ENCODE measurements around the gene EMILIN1.
A peak's percentile ranks its signal among the peaks of the same experiment; 100 is the strongest.

The EMILIN1 gene

DNA sequence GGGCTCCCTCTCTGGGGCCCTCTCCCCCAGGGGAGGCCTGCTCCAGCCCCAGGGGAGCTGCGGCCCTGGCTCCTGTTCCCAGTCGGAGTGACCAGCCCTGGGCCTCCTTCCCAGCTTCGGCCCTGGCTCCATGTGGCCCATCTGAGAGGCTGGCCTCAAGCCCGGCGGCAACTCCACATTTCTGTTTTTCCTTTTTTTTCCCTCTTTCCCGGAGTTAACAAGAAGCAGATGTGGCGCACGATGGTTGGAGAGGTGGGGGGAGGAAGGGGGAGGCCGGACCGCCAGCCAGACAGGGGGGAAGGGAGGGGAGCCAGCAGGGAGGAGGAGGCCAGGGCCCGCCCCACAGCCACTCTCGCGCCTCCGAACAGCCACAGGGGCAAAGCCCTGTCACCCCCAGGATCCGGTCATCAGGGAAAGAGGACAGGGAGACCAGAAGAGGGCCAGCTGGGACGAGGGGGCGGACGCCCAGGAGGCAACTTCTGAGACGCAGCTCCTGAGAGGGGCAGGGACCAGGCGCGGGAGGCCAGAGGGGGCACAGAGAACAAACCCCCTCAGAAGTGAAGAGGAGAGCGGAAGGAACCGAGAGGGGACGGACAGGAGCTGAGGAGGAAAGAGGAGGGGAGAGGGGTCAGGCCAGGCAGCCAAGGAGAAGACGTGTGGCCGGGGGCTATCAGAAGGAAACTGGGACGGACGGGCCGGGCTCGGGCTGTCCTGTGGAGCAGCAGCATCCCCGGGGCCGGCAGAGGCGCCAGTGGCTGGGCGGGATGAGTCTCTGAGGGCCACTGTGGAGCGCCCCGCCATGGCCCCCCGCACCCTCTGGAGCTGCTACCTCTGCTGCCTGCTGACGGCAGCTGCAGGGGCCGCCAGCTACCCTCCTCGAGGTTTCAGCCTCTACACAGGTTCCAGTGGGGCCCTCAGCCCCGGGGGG is at the start of gene EMILIN1:
EMILIN1 (plus strand) TSS at position 349 of the 928 bp plus-strand sequence; CDS start at position 800, 451 bp downstream.
- DNase-seq: no peak

DNA sequence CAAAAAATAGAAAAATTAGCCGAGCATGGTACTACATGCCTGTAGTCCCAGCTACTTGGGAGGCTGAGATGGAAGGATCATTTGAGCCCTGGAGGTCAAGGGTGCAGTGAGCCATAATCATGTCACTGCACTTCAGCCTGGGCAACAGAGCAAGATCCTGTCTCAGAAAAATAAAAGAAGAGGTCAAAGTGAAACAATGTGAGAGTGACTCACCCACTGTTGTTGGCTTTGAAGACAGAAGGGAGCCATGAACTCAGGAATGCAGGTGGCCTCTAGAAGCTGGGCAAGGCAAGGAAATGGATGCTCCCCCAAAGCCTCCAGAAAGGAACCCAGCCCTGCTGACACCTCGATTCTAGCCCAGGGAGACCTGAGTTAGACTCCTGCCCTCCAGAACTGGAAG is 49.4 kb upstream of the EMILIN1 start:
- DNase-seq: no peak

DNA sequence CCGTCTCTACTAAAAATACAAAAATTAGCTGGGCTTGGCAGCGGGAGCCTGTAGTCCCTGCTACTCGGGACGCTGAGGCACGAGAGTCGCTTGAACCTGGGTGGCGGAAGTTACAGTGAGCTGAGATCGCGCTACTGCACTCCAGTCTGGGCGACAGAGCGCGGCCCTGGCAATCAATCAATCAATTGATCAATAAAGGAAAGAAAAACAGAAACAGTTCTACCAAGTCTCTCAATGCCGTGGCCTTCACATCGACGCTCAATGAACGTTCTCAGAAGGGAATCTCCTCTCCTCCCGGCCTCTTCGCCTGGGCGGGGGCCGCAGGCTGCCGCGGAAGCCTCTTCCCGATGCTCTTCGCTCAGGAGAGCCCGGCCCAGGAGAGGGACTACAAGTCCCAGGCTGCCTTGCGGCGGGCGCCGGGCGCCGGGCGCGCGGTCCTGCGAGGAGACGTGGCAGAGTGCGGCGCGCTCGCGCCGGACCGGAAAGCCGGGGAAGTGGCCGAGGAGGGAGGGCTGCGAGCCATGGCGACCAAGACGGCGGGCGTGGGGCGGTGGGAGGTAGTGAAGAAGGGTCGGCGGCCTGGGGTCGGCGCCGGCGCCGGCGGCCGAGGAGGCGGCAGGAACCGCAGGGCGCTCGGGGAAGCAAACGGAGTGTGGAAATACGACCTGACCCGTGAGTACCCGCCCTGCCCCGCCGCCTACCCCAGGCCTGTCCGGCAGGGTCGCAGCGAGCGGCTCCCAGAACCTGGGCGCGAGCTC is 45.7 kb upstream of the EMILIN1 start, which contains the start of gene TMEM214:
TMEM214 (plus strand) TSS at position 471 of the 758 bp plus-strand sequence; CDS start at position 522, 51 bp downstream.
- peak; percentile 56 for DNase-seq

DNA sequence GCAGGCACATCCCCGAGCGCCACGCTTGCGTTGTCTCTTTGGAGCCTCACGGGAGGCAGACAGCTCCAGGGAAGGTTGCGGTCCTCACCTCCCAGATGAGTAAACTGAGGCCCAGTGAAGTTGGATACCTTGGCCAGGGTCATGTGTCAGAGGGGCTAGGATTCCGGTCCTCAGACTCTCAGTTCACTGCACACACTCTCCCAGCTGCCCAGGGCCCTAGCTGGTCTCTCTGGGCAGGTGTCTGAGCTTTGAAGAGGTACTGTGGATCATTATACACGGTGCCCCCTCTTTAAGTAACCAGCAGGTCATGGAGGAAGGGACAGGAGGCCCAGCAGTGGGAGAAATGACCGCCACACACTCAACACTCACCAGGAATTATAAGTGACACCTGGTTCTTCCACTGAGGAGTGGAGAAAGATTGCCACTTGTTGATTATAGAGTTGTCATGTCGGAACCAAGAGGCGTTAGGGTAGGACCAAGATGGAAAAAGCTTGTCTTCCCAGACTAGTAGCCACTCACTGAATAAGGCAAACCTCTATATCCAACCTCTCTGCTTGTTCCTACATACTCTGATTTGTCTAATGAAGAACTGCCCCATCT is 45.1 kb upstream of the EMILIN1 start:
- DNase-seq: no peak

DNA sequence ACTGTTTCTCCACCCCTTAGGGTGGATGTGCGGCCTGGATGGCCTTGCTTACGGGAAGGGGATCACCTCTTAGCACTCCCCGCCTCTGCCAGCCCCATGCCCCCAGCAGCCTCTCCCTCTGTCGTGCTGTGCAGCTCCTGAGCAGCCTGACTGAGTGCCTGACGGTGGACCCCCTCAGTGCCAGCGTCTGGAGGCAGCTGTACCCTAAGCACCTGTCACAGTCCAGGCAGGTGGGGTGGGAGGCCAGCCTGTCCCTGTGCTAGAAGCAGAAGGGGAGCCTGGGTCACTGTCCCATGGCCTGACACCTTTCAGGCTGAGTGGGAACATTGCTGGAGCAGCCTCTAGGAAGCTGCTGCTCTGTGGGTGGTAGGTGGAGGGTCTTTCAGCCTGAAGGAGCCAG is 40.4 kb upstream of the EMILIN1 start:
- no peak for DNase-seq

DNA sequence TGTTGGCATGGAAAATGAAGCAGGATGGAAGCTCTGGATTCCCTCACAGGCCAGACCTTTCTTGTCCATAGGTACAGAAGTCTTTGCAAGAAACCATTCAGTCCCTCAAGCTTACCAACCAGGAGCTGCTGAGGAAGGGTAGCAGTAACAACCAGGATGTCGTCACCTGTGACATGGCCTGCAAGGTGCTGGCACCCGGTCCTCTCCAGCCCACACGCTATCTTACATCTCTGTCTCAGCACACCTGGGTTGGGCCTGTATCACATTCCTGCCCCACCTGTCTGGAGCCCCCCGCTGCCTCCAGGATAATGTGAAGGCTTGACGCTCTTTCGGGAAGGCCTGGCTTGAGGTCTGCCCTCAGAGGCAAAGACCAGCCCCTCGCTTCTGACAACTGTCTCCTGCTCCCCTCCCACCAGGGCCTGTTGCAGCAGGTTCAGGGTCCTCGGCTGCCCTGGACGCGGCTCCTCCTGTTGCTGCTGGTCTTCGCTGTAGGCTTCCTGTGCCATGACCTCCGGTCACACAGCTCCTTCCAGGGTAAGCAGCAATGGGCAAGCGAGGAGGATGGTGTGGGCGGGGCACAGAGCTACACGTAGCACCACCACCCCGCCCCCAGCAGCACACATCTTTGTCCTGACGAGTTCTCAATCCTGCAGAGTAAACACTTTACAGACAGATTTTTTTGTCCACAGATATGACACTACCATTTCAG is 39.6 kb upstream of the EMILIN1 start:
- no peak for DNase-seq

DNA sequence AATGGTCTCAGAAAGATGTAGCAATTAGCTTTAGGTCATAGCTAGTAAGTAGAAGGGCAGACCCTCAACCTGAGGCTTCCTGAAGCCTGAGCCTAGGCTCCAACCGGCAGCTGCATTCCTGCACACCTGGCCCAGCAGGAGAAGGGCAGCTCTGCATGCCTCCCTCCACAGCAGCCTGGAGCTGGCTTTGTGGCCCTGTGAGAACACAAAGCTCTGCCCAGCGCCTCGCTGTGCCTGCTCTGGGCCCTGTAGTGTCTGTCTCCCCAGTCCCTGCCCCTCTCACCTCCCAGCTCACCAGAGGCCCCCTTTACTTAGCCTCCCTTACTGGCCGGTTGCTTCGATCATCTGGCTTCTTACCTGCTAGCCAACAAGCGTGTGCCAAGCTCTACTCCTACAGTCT is 39.0 kb upstream of the EMILIN1 start:
- DNase-seq: no peak

DNA sequence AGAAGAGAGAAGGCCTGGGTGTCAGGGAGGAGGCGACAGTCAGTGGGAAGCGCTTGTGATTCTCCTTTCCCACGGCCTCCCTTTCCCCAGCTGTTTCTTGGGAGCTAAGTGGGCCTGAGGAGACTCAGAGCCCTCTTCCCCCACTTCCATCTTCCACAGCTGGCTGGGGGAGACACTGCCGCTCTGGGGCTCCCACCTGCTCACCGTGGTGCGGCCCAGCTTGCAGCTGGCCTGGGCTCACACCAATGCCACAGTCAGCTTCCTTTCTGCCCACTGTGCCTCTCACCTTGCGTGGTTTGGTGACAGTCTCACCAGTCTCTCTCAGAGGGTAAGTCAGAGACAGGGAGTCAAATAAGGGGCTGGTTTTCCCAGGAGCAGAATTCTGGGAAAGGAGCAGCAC is 38.5 kb upstream of the EMILIN1 start:
- DNase-seq: no peak

DNA sequence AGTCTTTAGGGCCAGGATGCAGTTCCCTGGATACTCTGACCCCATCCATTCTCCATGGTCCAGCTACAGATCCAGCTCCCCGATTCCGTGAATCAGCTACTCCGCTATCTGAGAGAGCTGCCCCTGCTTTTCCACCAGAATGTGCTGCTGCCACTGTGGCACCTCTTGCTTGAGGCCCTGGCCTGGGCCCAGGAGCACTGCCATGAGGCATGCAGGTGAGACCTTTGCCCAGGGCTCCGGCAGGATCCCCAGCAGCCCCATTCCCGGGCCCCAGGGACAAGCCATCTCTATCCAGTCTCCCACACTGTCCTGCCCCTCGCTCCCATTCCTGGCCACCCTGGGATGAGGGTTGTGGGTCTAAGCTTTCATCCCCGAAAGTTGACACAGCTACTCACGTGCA is 38.1 kb upstream of the EMILIN1 start:
- no peak for DNase-seq

DNA sequence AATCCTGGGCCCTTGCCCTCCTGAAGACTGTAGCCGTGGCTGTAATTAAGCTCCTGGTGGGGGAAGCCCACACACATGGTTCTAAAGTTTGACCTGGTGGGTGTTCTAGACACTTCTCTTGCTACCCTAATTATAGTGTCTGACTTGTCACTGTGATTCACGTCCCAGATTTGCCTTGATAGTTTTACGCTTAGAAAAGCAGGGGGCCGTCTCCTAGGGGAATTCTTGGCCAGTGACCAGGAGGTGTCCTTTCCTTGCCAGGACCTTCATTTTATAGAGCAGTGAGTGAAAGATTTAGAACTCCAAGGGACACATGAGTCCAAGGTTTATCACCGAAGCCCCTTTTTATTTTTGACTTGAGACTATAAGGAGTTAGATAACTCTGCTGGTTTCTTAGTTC is 36.7 kb upstream of the EMILIN1 start:
- DNase-seq: no peak

DNA sequence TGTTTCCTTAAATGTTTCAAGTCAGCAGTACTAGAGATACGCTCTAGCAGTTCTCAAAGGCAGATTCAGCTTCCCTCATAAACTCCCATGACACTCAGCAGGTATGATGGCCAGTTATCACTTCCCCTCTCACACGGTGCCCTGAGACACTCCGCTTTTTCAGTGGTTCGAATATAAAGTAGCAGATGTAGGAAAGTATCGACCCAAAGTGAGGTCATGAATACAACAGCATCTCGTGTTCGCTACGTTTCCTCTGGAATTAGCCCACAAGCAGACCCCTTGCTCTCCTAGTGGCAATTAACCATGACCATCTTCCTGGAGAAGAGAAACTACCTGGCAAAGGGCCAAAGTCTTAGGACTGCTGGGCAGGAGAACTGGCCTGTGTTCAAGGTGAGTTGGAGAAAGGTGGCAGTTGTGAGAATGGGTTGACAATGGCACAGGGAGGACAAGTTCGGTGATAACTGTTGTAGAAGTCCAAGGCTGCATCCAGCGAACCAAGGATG is 36.2 kb upstream of the EMILIN1 start:
- DNase-seq: no peak

DNA sequence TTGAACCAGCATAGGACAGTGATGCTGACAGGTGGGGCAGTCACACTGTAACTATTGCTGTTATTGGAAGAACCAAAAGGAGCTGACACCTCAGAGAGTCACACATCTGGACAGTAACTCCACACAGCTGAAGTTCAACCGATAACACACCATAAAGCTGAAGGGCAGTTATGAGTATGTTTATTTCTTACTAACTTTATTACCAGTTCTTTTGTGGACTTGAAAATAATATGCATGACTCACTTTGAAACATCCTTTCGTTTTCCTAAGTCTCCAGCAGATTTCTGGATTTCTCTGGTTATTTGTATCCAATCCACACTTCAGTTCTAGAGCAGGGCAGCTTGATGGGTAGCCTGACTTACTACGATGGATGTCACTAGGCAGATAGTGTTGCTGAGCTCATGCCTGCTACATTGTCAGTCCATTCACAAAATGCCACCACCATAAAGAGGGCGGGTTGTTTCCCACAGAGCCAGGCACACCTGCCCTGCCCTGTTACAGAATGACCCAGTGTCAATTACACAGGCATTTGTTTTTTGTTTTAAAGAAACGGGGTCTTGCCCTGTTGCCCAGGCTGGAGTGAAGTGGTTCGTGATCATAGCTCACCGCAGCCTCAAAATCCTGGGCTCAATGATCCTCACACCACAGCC is 35.3 kb upstream of the EMILIN1 start:
- no peak for DNase-seq

DNA sequence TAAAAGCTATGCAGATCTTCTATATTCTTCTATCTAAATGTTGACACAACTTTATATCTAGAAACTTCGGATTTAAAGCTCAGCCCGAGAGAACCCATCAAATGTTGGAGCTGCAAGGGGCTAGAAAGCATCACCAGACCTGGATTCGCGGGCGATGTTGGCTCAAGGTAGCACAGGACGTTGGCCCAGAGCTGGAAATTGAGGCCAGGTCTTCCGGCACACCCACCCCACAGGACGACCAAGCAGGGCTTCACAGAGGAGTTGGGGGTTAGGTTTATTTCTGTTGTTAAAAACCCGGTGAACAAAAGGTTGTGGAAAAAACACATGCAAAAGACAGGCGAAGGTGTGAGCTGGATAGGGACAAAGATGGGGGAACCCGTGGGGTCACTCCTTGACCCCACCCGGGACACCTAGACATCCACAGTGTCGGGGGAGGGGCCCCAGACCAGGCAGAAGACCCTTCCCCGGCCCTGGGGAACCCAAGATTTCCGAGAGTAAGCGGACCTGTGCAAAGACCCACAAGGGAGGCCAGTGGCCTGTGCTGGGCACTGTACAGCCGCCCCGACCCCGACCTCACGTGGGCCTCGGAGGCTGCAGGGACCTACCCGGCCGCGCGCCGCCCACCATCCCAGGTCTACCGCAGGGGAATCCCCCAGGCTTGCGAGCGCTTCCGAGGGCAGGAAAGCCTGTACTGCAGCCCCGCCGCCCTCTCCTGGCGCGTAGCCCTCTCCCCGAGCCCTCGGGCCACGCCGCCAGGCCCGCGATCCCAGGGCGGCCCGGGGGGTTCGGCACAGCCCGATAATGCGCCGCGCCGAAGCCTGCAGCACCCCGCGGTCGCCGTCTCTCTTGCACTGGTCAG is 28.8 kb upstream of the EMILIN1 start:
- DNase-seq: peak; percentile 57

DNA sequence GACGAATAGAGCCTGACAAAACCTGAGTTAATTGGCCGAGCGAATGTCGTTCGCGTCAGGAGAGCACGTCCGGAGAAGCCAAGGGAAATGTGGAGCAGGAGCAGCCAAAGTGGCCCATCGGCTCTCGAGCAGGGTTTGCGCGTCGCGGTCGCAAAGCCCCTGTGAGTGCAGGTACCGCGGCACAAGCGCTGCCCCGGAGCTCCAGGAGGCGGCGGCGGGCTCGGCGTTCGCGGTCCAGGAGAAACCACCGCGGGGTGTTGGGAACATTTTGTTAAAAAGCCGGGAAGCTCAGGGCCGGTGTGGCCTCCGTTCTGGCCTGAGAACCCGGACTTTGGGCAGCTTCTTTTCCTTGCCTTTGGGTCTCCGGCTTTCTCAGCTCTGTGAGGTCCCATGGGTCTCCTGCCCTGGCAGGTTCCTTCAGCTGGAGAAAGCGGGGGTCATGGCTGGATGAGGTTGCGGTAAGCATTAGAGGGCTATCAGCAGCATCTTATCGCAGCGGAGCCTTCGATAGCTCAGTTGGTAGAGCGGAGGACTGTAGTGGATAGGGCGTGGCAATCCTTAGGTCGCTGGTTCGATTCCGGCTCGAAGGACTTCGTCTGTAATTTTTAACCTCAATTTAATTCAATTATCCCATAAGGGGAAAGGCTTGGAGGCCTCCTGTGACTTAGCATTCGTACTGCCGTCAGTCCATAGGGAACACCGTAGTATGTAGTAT is 28.0 kb upstream of the EMILIN1 start:
- peak; percentile 88 for DNase-seq

DNA sequence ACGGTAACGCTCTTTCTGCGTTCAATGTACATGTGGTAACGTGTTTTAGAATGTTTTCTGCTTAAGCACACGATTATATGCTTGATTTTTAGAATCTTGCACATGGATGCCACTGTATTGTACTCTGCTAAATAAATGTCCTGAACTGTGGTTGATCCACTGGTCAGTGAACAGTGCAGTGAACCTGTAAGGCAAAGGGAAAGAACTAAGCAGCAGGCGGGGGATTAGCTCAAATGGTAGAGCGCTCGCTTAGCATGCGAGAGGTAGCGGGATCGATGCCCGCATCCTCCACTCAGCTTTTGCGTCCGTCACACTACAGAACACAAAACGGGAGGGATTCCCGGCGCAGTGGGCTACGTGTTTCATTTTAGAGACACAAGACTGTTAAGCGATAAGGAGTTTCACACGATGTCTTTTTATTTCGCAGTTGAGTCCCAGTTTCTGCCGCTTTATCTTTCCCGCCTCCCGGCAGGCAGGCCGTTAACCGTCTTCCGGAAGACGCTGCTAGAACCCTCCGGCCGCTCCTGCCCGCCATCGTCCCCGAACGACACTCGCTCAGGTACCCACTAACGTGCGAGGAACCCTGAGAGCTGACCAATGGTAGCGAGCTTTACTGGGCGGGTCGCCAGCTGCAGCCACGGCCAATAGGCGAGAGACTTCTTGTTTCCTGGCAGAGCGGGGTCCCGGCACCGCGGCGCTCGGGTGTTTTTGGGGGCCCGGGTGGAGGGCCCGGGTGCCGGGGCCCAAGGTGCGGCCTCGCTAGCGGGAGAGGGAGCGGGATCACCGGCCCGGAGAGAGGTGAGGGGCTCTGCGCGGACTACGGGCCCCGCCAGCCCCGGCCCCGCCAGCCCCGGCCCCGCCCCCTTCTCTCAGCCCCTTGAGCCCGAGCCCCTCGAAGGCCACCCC is 27.2 kb upstream of the EMILIN1 start, which contains the start of gene AGBL5:
AGBL5 (plus strand) TSS at position 673 of the 906 bp plus-strand sequence. CDS start 1,291 bp downstream, outside the sequence.
- DNase-seq: peak; percentile 82

DNA sequence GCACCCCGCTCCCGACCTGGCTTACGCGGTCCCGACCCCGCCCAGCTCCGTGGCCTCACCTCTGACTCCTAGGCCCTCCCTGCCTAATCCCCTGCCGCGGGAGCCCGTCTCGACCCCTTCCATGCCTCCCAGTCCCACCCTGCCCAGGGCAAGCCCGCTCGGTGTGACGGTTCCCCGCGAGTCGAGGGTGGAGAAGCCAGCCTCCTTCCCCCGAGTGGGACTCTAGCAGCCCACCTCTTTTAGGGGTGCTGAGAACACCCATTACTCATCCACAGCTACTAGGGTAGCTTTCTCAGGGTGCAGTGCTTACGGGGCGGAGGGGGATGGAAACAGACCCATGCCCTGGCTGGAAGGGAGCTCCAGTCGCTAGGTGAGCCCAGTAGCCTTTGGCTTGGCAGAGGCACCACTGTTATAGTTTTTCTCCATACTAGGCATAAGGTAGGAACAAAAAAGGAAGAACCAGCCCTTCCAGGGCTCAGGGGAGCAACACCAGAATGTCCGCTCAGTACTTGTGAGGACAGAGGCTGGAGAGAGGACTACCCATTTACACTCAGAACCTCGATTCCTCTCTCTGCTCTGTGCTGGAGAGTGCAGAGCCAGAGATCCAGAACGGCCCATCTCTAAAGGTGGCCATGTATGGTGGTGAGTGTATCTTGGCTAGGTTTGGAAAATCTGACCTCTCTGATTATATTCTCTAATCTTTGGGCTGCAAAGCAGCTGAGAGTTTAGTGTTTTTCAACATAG is 26.3 kb upstream of the EMILIN1 start:
- DNase-seq: no peak

DNA sequence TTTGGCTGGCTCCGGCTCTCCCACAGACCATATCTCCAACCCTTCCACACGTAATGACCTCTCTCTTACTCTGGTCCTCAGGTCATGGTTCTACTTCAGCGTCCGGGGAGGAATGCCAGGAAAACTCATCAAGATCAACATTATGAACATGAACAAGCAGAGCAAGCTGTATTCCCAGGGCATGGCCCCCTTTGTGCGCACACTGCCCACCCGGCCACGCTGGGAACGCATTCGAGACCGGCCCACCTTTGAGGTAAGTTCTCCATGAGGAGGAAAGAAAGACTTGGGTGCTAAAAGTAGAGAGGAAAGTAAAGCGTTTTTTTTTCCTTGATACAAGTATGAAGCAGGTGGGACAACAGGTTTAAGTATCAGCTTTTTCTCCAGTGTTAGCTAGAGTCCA is 25.1 kb upstream of the EMILIN1 start:
- no peak for DNase-seq

DNA sequence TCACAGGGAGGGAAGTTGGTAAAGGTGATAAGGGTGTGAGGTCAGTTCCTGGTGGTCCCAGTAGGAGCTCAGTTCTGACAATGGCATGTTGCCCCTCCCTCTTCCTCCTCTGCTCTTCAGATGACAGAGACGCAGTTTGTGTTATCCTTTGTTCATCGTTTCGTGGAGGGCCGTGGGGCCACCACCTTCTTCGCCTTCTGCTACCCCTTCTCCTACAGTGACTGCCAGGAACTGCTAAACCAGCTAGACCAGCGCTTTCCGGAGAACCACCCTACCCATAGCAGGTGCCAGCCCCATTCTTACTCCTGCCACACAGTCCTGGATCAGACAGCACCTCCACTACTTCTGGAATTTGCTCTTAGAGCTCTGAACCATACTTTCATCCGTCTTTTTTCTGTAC is 24.6 kb upstream of the EMILIN1 start:
- no peak for DNase-seq

All from NCI-H510A (cell line).